NCI-H146 treated with DMSO at 0.1 percent for 48 hours (cell line): Measurements from ENCODE around the gene PAXX.

Experiments
- DNase-seq: peaks from one replicate; lab custom pipeline; 2025; ENCODE audit not compliant: unreplicated experiment; lab: John Stamatoyannopoulos, UW

Gene PAXX

GRCh38 chr9:136980669-136981478, 11.3 kb upstream of the PAXX start:
- no peak for DNase-seq

GRCh38 chr9:136981588-136982231, 10.5 kb upstream of the PAXX start:
- DNase-seq: no peak

GRCh38 chr9:136982232-136983051, 9.8 kb upstream of the PAXX start, which contains the start of gene LCNL1:
Gene LCNL1 (plus strand): TSS chr9:136982993. CDS start chr9:136983587, 594 bp downstream.
- no peak for DNase-seq

- DNase-seq: no peak
These were observed 9.1 kb upstream of the PAXX start for GRCh38 chr9:136983167-136983566.

- no peak for DNase-seq
These were observed 8.4 kb upstream of the PAXX start for GRCh38 chr9:136983656-136984314.

- no peak for DNase-seq
These were observed 7.7 kb upstream of the PAXX start for GRCh38 chr9:136984464-136985026.

GRCh38 chr9:136985027-136985602, 7.1 kb upstream of the PAXX start:
- DNase-seq: no peak

- no peak for DNase-seq
These were observed 6.4 kb upstream of the PAXX start for GRCh38 chr9:136985853-136986252.

GRCh38 chr9:136988872-136989271, 3.4 kb upstream of the PAXX start:
- DNase-seq: no peak

- peak; percentile 69 for DNase-seq
These were observed 1.8 kb upstream of the PAXX start for GRCh38 chr9:136990242-136990911.

GRCh38 chr9:136992819-136993369, 672 bp downstream of the PAXX start:
- DNase-seq: no peak

GRCh38 chr9:136994180-136994887, 2.1 kb downstream of the PAXX start:
- no peak for DNase-seq

GRCh38 chr9:136994888-136995230, 2.6 kb downstream of the PAXX start:
- DNase-seq: no peak

GRCh38 chr9:136995362-136995761, 3.1 kb downstream of the PAXX start:
- no peak for DNase-seq

- DNase-seq: no peak
These were observed 3.6 kb downstream of the PAXX start for GRCh38 chr9:136995772-136996311.

GRCh38 chr9:136996361-136997292, 4.4 kb downstream of the PAXX start, which contains the start of gene CLIC3:
Gene CLIC3 (minus strand): TSS chr9:136996568. CDS start chr9:136996543, 25 bp downstream.
- DNase-seq: no peak

- no peak for DNase-seq
These were observed 5.1 kb downstream of the PAXX start for GRCh38 chr9:136997371-136997770.

- no peak for DNase-seq
These were observed 5.6 kb downstream of the PAXX start for GRCh38 chr9:136997830-136998234.
